GM23338 (cell line): Measurements from ENCODE around the gene RSPH1.

Experiments used
- EZH2 ChIP-seq: fragments of 200-600 bp; sonication (generic); IDR thresholded peaks from one replicate; pipeline ENCODE4 v1.8.0; 2017; ENCODE audit warnings: antibody characterized with exemption, mild to moderate bottlenecking, low read depth; ENCODE audit not compliant: unreplicated experiment
- EZH2phosphoT487 ChIP-seq: fragments of 200-600 bp; sonication (generic); IDR thresholded peaks from one replicate; pipeline ENCODE4 v1.8.1; 2018; ENCODE audit warnings: antibody characterized with exemption; ENCODE audit not compliant: unreplicated experiment
- JUNB ChIP-seq: IDR thresholded peaks from one replicate; pipeline ENCODE4 v1.6.1; 2016; ENCODE audit warnings: antibody characterized with exemption; ENCODE audit not compliant: unreplicated experiment
- NANOG ChIP-seq: IDR thresholded peaks from 2 replicates; pipeline ENCODE4 v1.6.1; 2016; ENCODE audit warnings: antibody characterized with exemption, borderline replicate concordance
- POLR2AphosphoS5 ChIP-seq: IDR thresholded peaks from 2 replicates; pipeline ENCODE4 v1.6.1; 2016; ENCODE audit warnings: antibody characterized with exemption, low read depth
- STAT1 ChIP-seq: IDR thresholded peaks from one replicate; pipeline ENCODE4 v1.6.1; 2016; ENCODE audit warnings: antibody characterized with exemption; ENCODE audit not compliant: unreplicated experiment
- ZNF114 ChIP-seq: fragments of 250-450 bp; sonication (Bioruptor Pico); IDR thresholded peaks from 2 replicates; pipeline ENCODE4 v1.5.0; 2020; ENCODE audit warnings: mild to moderate bottlenecking, moderate library complexity
- TF ChIP-seq, protein P1 (sequence below), 2 experiments: fragments of 200-600 bp in 1 of 2; sonication (generic) in 1 of 2; conservative IDR thresholded peaks; 2 replicates each; pipeline versions ENCODE4 v1.5.1 to v1.6.1; 2016 to 2017; ENCODE audit warnings: antibody characterized with exemption in 2 of 2, low read depth in 2 of 2, mild to moderate bottlenecking in 2 of 2, moderate library complexity in 1 of 2
- TF ChIP-seq, protein P2 (sequence below): IDR thresholded peaks from one replicate; pipeline ENCODE4 v1.6.1; 2018; ENCODE audit warnings: antibody characterized with exemption; ENCODE audit not compliant: unreplicated experiment
- TF ChIP-seq, protein P3 (sequence below): IDR thresholded peaks from 2 replicates; pipeline ENCODE4 v1.6.1; 2016; ENCODE audit warnings: antibody characterized with exemption

DNA sequence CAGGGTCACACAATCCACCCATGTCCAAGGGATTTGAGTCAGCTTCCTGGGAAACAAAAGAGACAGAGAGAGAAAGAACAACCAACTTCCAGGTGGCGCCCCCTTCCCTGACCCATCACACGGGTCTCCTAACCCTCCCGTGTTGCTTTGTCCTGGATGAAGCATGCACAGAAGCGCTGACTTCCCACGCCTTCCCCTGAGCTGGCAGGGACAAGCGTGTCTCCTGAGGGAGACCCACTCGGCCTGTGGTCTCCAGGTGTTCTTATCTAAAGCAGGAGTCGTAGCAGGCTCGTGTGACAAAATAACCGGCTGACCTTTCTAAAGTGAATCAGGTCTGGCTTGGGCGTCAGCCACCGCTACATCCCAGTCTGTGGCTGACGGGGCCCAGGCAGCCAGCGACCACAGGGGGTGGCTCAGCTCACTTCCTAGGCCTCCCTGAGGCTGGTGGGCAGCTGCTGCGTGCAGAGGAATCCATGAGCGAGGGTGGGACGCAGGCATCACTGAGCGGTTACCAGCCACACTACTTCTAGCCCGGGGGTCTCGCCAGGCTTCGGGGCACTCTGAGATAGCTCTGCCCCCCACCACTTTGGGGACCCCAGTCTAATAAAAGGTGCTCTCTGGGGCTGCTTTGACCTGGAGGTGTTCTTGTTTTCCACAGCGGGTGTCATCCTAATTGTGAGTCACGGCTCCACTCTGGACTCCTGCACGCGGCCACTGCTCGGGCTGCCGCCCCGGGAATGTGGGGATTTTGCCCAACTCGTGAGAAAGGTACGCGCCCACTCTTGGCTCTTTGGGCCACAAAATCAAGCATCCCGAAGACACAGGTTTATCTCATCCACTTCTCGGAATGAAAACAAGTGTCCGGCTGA, 51.9 kb downstream of the RSPH1 start:
- TF ChIP-seq, protein P1, sequence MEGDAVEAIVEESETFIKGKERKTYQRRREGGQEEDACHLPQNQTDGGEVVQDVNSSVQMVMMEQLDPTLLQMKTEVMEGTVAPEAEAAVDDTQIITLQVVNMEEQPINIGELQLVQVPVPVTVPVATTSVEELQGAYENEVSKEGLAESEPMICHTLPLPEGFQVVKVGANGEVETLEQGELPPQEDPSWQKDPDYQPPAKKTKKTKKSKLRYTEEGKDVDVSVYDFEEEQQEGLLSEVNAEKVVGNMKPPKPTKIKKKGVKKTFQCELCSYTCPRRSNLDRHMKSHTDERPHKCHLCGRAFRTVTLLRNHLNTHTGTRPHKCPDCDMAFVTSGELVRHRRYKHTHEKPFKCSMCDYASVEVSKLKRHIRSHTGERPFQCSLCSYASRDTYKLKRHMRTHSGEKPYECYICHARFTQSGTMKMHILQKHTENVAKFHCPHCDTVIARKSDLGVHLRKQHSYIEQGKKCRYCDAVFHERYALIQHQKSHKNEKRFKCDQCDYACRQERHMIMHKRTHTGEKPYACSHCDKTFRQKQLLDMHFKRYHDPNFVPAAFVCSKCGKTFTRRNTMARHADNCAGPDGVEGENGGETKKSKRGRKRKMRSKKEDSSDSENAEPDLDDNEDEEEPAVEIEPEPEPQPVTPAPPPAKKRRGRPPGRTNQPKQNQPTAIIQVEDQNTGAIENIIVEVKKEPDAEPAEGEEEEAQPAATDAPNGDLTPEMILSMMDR (conservative IDR thresholded peaks at IDR 0.05; ENCODE audit: low read depth in 2 of 2): 0 out of 4 replicates have a peak, but pooled peaks of 1 of the 2 experiments have one; percentile 7
- TF ChIP-seq EZH2phosphoT487 (no peak), NANOG (no peak), POLR2AphosphoS5 (no peak), EZH2 (no peak), STAT1 (no peak), JUNB (no peak), ZNF114 (CRISPR knock-in tag) (no peak)
- TF ChIP-seq, protein P2, sequence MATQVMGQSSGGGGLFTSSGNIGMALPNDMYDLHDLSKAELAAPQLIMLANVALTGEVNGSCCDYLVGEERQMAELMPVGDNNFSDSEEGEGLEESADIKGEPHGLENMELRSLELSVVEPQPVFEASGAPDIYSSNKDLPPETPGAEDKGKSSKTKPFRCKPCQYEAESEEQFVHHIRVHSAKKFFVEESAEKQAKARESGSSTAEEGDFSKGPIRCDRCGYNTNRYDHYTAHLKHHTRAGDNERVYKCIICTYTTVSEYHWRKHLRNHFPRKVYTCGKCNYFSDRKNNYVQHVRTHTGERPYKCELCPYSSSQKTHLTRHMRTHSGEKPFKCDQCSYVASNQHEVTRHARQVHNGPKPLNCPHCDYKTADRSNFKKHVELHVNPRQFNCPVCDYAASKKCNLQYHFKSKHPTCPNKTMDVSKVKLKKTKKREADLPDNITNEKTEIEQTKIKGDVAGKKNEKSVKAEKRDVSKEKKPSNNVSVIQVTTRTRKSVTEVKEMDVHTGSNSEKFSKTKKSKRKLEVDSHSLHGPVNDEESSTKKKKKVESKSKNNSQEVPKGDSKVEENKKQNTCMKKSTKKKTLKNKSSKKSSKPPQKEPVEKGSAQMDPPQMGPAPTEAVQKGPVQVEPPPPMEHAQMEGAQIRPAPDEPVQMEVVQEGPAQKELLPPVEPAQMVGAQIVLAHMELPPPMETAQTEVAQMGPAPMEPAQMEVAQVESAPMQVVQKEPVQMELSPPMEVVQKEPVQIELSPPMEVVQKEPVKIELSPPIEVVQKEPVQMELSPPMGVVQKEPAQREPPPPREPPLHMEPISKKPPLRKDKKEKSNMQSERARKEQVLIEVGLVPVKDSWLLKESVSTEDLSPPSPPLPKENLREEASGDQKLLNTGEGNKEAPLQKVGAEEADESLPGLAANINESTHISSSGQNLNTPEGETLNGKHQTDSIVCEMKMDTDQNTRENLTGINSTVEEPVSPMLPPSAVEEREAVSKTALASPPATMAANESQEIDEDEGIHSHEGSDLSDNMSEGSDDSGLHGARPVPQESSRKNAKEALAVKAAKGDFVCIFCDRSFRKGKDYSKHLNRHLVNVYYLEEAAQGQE: no peak
- TF ChIP-seq, protein P3, sequence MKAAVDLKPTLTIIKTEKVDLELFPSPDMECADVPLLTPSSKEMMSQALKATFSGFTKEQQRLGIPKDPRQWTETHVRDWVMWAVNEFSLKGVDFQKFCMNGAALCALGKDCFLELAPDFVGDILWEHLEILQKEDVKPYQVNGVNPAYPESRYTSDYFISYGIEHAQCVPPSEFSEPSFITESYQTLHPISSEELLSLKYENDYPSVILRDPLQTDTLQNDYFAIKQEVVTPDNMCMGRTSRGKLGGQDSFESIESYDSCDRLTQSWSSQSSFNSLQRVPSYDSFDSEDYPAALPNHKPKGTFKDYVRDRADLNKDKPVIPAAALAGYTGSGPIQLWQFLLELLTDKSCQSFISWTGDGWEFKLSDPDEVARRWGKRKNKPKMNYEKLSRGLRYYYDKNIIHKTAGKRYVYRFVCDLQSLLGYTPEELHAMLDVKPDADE: no peak
